ENCODE results near the gene PIGQ.

Gene PIGQ

DNA sequence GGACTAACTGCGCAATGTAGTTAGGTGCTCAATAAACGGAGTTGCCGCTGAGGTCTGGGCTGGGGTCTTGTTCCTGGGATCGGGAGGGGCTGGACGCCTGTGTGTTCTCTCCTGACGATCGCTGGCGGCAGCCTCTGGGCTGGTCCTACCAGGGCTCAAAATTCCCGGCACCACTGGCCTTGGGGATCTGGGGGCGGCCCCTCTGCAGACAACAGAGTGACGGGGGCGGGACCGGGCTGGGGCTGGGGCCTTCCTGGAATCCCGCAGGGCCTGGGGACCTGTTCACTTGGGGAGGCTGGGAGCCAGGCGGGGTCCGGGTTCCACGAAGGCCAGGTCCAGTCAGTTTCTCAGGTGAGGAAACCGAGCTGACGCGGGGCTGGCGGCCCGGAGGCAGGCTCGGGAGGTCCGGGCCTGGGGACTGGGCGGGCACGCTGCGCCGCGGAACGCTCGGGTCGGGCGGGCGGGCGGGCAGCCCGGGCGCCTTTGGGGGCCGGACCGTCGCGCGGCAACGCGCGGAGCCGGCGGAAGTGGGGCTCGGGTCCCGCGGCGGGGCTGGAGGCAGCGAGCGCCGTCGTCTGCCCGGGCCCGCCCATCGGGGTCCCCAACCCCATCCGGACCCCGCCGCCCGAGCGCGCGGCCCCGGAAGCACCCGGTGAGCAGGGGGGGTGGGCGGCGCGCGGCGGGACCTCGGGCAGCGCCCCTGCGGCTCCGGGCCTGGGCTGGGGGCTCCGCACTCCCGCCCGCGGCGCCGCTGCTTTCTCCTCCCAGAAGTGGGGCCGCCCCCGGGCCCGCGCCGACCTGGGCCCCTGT, at the start of gene PIGQ:
Gene PIGQ, plus strand, starts transcription at position 524 of the 810 bp plus-strand sequence. CDS start 4,107 bp downstream, outside the sequence.
- Histone ChIP-seq H3K36me3 (ENCODE audit: control insufficient read depth, insufficient read depth, low read length) (peaks cover 8% of the 10 kb centered on the region; the same call in 1 of the 2 replicates), H3K27ac (ENCODE audit: low read depth, low read length) (peak within 1 kb of the TSS; percentile 82), H3K4me1 (ENCODE audit: control insufficient read depth, insufficient read depth, low read length) (peaks cover 11% of the 10 kb centered on the region), H3K9ac (ENCODE audit: low read depth, low read length) (peak within 1 kb of the TSS; percentile 59; the same call in 1 of the 2 replicates), H3K9me3 (ENCODE audit: control insufficient read depth, insufficient read depth, low read length) (no peaks in the 10 kb centered on the region), H3K4me3 (ENCODE audit: low read depth, low read length) (peak within 1 kb of the TSS; percentile 93), H3K27me3 (ENCODE audit: control insufficient read depth, insufficient read depth, low read length) (no peaks in the 10 kb centered on the region)

DNA sequence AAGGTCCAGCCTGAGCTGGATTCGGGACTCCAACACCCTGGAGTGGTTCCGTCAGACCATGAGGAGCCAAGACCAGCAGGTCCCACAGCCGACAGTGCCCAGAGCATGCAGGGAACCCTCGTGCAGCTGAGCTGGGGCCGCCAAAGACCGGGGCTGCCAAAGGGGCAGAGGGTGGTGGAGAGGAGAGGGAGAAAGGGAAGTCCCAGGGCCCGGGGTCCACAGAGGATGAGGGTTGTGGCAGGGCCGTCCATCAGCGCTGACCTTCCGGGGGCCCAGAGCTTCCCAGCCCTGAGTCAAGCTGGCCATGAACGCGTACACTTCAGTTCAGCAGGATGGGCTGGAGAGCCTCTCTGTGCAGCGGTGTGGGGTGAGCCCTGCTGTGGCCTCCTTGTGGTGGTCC, 48.9 kb upstream of the PIGQ start:
- H3K4me1 ChIP-seq (ENCODE audit: control insufficient read depth, insufficient read depth, low read length): no peaks in the 10 kb centered on the region
- H3K9me3 ChIP-seq (ENCODE audit: control insufficient read depth, insufficient read depth, low read length): no peaks in the 10 kb centered on the region
- H3K4me3 ChIP-seq (ENCODE audit: low read depth, low read length): no peak overlapping the region
- peaks cover 36% of the 10 kb centered on the region for H3K36me3 ChIP-seq (ENCODE audit: control insufficient read depth, insufficient read depth, low read length)
- no peaks in the 10 kb centered on the region for H3K27me3 ChIP-seq (ENCODE audit: control insufficient read depth, insufficient read depth, low read length)
- H3K27ac ChIP-seq (ENCODE audit: low read depth, low read length): no peak overlapping the region
- no peak overlapping the region for H3K9ac ChIP-seq (ENCODE audit: low read depth, low read length)

DNA sequence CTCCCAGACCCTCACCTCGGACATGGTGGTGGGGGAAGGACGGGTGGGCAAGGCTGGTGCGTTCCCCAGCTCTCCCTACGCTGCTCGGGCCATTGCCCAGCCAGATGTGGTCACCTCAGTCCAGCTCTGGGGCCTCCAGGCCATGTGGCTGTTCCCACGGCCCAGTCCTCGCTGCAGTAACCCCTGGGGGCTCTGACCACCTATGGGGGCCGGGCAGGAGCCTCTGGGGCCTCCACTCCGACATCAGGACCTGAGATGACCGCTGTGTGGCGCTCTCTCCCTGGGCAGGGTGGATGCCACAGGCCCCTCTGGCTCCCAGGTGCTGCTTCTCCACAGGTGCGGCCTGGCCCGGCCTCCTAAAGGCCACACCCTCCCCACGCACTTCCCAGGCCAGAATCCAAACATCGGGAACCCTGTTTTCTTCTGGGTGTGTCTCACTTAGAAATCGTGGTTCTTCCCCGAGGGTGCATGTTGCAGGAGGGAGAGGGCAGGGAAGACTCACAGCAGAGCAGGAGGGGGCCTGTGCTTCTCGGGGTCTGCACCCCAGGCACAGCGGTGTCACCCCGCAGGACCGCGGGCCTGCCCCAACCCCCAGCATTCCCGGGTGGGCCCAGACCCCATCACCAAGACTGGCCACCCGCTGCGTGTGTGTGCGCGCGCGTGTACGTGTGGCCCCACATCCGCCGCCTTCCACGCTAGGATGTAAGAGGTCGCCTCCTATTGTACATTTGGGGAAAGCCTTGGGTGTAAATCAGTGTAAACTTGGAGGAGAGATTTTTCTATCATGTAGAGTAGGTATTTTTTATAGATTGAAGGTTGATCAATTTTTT, 48.2 kb upstream of the PIGQ start:
- H3K9me3 ChIP-seq (ENCODE audit: control insufficient read depth, insufficient read depth, low read length): no peaks in the 10 kb centered on the region
- no peak overlapping the region for H3K4me3 ChIP-seq (ENCODE audit: low read depth, low read length)
- peaks cover 7% of the 10 kb centered on the region; the same call in 1 of the 2 replicates for H3K4me1 ChIP-seq (ENCODE audit: control insufficient read depth, insufficient read depth, low read length)
- H3K27me3 ChIP-seq (ENCODE audit: control insufficient read depth, insufficient read depth, low read length): no peaks in the 10 kb centered on the region
- H3K27ac ChIP-seq (ENCODE audit: low read depth, low read length): no peak overlapping the region
- H3K36me3 ChIP-seq (ENCODE audit: control insufficient read depth, insufficient read depth, low read length): peaks cover 31% of the 10 kb centered on the region
- H3K9ac ChIP-seq (ENCODE audit: low read depth, low read length): no peak overlapping the region

DNA sequence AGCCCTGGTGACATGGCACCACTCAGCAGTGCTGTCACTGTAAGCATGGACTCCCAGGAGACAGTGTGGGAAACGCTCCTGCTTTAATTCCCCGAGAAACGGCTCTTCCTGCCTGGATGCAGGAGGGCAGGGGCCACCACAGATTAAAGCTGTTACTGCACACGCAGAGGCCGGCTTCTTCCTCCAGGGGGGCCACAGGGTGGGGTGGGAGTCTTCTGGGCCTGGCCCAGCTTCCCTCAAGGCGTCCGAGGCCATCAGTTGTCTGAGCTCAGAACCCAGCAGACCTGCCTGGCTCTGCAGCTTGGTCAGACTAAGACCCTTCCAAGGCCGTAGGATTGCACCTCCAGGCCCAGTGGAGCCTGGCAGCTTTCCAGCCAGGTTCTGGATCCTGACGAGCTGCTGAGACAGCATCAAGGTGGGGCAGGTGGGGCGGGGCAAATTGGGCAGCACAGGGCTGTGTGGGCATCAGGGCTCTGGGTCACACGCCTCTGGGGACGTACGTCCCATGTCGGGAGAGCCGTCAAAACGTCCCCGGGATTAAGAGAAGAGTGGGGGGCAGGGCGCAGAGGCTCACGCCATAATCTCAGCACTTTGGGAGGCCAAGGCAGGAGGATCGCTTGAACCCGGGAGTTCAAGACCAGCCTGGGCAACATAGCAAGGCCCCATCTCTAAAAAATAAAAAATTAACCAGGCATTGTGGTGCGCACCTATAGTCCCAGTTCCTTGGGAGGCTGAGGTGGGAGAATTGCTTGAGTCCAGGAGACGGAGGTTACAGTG, 47.3 kb upstream of the PIGQ start:
- H3K27ac ChIP-seq (ENCODE audit: low read depth, low read length): no peak overlapping the region
- no peak overlapping the region for H3K4me3 ChIP-seq (ENCODE audit: low read depth, low read length)
- no peaks in the 10 kb centered on the region for H3K9me3 ChIP-seq (ENCODE audit: control insufficient read depth, insufficient read depth, low read length)
- H3K4me1 ChIP-seq (ENCODE audit: control insufficient read depth, insufficient read depth, low read length): peaks cover 7% of the 10 kb centered on the region; the same call in 1 of the 2 replicates
- H3K9ac ChIP-seq (ENCODE audit: low read depth, low read length): no peak overlapping the region
- no peaks in the 10 kb centered on the region for H3K27me3 ChIP-seq (ENCODE audit: control insufficient read depth, insufficient read depth, low read length)
- peaks cover 28% of the 10 kb centered on the region for H3K36me3 ChIP-seq (ENCODE audit: control insufficient read depth, insufficient read depth, low read length)

DNA sequence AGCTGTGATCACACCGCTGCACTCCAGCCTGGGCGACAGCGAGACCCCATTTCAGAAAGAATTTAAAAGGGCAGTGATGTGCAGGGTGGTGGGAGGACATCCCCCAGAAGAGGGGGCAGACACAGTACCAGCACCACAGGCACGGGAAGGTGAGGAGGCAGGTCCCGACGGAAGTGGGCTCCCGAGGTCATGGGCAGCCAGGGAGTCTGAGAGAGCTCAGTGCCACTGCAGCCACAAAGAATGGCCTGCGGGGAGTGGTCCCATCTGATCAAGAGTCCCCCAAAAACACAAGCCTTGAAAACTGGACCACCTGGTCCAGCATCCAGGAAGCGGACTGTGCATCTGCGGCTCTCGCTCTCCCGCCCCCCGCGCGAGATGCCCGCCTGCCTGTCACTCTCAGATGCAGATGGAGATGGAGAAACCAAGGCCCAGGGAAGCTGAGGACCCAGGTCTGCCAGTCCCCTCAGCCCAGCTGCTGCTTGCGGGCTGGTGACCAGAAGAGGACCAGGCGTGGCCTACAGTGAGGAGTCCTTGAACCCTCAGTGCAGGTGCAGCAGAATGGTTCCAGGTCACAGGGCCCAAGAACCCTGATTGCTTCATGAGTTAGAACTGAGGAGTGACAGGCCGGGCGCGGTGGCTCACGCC, 46.5 kb upstream of the PIGQ start:
- Histone ChIP-seq H3K9me3 (ENCODE audit: control insufficient read depth, insufficient read depth, low read length) (no peaks in the 10 kb centered on the region), H3K27ac (ENCODE audit: low read depth, low read length) (no peak overlapping the region), H3K9ac (ENCODE audit: low read depth, low read length) (no peak overlapping the region), H3K36me3 (ENCODE audit: control insufficient read depth, insufficient read depth, low read length) (peaks cover 28% of the 10 kb centered on the region), H3K4me1 (ENCODE audit: control insufficient read depth, insufficient read depth, low read length) (peaks cover 7% of the 10 kb centered on the region; the same call in 1 of the 2 replicates), H3K4me3 (ENCODE audit: low read depth, low read length) (no peak overlapping the region), H3K27me3 (ENCODE audit: control insufficient read depth, insufficient read depth, low read length) (no peaks in the 10 kb centered on the region)

DNA sequence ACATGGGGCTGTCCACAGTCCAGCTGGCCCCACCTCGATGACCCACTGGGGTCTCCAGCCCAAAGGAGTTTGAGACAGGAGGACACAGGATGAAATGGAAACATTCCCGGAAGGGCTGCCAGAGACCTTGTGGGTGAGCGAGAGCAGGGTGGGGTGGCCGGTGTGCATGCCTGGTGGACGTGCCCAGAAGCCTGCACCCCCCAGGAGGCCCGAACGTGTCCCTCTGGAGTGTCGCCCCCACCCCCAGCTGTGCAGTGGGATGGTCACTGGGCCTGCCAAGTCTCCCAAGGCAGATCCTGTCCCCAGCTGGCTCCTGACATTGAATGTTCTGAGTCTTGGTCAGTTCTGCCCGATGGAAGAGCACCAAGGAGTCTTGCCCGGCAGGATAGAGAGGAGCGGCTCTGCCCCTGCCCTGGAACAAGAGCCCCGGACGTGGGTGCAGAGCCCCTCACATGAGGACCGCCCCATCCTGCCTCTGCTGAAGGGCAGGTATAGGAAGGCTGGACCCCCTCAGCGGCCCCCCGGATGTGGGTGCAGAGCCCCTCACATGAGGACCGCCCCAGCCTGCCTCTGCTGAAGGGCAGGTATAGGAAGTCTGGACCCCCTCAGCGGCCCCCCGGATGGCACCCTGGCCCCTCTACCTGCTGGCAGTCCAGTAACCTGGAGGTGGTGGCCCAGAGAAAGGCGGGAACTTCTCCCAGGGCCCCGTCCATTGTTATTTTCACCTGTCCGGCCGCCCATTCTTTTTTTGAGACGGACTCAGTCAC, 45.3 kb upstream of the PIGQ start:
- Histone ChIP-seq H3K36me3 (ENCODE audit: control insufficient read depth, insufficient read depth, low read length) (peaks cover 19% of the 10 kb centered on the region), H3K27me3 (ENCODE audit: control insufficient read depth, insufficient read depth, low read length) (no peaks in the 10 kb centered on the region), H3K27ac (ENCODE audit: low read depth, low read length) (no peak overlapping the region), H3K9me3 (ENCODE audit: control insufficient read depth, insufficient read depth, low read length) (no peaks in the 10 kb centered on the region), H3K4me3 (ENCODE audit: low read depth, low read length) (no peak overlapping the region), H3K9ac (ENCODE audit: low read depth, low read length) (no peak overlapping the region), H3K4me1 (ENCODE audit: control insufficient read depth, insufficient read depth, low read length) (peaks cover 13% of the 10 kb centered on the region; the same call in 1 of the 2 replicates)

DNA sequence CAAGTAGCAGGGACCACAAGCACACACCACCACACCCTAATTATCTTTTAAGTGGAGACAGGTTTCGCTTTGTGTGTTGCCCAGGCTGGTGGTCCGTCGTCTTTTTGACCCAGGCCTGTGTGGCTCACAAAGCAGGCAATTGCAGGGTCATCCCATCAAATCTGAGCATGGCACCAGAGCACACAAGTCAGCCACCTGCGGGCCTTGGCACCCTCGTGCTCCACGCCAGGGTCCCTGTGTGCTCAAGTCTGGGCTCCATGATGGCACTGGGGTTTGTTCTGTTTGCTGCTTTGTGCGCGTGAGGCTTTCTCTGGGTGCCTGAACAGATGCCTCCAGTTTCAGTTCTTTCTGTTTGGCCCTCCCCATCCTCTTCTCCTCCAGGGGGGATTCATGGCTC, 44.6 kb upstream of the PIGQ start:
- Histone ChIP-seq H3K36me3 (ENCODE audit: control insufficient read depth, insufficient read depth, low read length) (peaks cover 12% of the 10 kb centered on the region), H3K27me3 (ENCODE audit: control insufficient read depth, insufficient read depth, low read length) (no peaks in the 10 kb centered on the region), H3K4me3 (ENCODE audit: low read depth, low read length) (no peak overlapping the region), H3K27ac (ENCODE audit: low read depth, low read length) (peak overlapping the region; percentile 3), H3K9me3 (ENCODE audit: control insufficient read depth, insufficient read depth, low read length) (no peaks in the 10 kb centered on the region), H3K4me1 (ENCODE audit: control insufficient read depth, insufficient read depth, low read length) (peaks cover 13% of the 10 kb centered on the region; the same call in 1 of the 2 replicates), H3K9ac (ENCODE audit: low read depth, low read length) (no peak overlapping the region)

DNA sequence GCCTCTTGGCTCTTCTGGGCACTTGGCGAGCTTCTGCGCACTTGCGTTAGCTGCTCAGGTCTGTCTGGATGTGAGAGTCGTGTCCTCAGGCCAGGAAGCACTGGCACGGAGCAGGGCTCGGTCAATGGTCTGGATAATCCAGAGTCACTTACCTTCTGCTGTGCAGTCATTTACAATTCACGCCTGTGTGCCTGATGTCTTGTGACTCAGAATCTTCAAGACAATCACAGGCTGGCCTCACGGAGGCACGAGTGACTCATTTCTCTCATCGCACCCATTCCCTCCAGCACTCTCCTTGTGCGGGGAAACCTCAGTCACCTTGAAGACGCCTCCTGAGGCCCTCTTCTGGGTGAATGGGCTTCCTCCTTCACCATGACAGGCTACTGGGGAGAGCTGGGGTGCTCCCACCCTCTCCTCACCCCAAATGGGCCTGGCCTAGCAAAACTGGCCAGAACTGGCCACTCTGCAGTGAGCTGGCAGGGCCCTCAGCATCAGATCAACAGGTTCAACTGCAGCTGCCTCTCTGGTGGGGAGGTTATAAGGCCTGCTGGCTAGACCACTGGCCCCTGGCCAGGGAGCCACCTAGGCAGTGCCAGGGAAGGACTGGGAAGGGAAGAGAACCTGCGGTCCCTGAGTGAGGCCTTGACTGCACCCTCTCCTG, 44.1 kb upstream of the PIGQ start:
- no peak overlapping the region for H3K9ac ChIP-seq (ENCODE audit: low read depth, low read length)
- H3K4me1 ChIP-seq (ENCODE audit: control insufficient read depth, insufficient read depth, low read length): peaks cover 13% of the 10 kb centered on the region; the same call in 1 of the 2 replicates
- peak overlapping the region; percentile 3 for H3K27ac ChIP-seq (ENCODE audit: low read depth, low read length)
- H3K4me3 ChIP-seq (ENCODE audit: low read depth, low read length): peak overlapping the region; percentile 93; the same call in 1 of the 2 replicates
- no peaks in the 10 kb centered on the region for H3K27me3 ChIP-seq (ENCODE audit: control insufficient read depth, insufficient read depth, low read length)
- H3K9me3 ChIP-seq (ENCODE audit: control insufficient read depth, insufficient read depth, low read length): no peaks in the 10 kb centered on the region
- peaks cover 7% of the 10 kb centered on the region; the same call in 1 of the 2 replicates for H3K36me3 ChIP-seq (ENCODE audit: control insufficient read depth, insufficient read depth, low read length)

DNA sequence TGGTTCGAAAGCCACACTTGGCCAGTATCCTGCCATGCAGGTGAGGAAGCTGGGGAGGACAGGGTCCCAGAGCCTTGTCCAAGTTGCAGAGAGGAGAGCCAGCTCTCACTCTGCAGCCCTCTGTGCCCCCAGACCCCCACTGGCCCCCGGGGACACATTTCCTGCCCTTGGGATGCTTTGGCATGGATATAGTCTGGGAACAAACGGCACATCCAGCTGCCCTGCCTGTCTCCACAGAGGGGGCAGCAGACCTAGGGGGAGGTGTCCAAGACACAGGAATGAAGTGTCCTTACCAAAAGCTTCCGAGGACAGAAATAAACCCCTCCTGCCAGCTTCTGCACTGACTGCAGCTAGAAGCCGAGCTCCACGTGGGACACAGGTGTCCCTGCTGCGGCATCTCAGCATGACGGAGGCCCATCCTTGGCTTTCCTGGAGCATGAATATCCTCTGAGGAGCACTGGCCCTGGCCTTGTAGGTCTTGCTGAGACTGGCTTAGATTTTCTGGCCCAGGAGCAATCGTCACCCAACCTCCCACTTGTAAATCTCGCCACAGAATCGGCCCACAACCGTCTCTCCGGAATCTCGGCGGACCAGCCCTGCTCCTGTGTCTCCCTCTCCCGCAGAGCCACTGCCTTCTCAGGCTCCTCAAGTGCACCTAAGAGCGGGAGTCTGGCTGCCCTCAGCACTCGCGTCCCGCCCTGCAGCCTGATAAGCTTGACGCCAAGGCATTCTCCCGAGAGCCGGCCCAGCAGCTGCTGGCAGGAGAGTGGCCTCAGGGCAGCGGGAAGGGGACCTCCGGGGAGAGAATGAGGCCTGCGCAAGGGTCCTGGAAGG, 43.4 kb upstream of the PIGQ start:
- H3K4me1 ChIP-seq (ENCODE audit: control insufficient read depth, insufficient read depth, low read length): peaks cover 13% of the 10 kb centered on the region; the same call in 1 of the 2 replicates
- peak overlapping the region; percentile 92 for H3K27ac ChIP-seq (ENCODE audit: low read depth, low read length)
- H3K27me3 ChIP-seq (ENCODE audit: control insufficient read depth, insufficient read depth, low read length): no peaks in the 10 kb centered on the region
- H3K36me3 ChIP-seq (ENCODE audit: control insufficient read depth, insufficient read depth, low read length): 0 out of 2 replicates have a peak, but pooled peaks cover 4% of the 10 kb centered on the region
- peak overlapping the region; percentile 71 for H3K9ac ChIP-seq (ENCODE audit: low read depth, low read length)
- no peaks in the 10 kb centered on the region for H3K9me3 ChIP-seq (ENCODE audit: control insufficient read depth, insufficient read depth, low read length)
- H3K4me3 ChIP-seq (ENCODE audit: low read depth, low read length): peak overlapping the region; percentile 93
